ENCODE results near the gene SRRM4. TPM values are rescaled to one million over a fixed set of nuclear protein-coding genes. Genes with fewer than 3 reads are reported as not detected.

Gene SRRM4
- total RNA-seq, 1 donor from 2014 or later, result not detected

DNA sequence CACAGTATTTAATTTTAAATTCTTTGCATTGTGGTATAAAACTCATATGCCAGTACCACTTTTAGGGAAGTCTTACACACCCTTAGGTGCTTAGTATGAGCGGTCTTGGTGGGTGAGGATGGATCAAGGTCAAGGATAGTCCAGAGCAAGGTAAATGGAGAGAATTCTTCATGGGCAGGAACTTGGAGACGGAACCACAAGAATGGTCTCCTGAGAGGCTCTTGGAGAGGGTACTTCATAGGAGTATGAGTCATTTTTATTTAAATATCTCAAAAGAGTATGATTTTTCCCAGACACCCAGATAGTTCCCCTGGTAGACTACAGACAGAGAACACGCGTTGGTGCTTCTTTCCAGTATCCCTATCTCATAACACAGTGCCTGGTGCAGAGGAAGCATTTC is 219.3 kb downstream of the SRRM4 start:
- no peak for DNase-seq (ENCODE audit: low read depth)

- DNase-seq (ENCODE audit: low read depth), result no peak
These were observed 220.6 kb downstream of the SRRM4 start for GRCh38 chr12:119201789-119202543.

DNA sequence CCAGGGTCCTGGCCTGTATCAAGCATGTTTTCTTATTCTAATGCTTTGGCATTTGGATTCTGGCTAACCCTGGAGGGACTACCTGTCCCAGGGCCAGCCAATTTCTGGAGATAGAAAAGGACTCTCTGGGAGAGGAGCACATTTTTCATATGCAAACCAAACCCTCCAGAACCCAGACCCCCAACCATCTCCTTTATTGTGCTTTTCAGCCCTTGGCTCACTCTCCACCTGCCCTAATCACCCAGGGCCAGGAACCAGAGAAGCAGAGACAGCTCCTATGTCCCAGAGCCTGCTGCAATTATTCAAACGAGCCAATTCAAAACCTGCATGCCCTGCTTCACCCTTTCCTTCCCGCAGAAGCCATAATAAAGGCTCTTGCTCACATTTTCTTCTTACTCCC is 221.2 kb downstream of the SRRM4 start:
- no peak for DNase-seq (ENCODE audit: low read depth)

GRCh38 chr12:119204131-119204530 is 222.8 kb downstream of the SRRM4 start:
- peak; percentile 60 for DNase-seq (ENCODE audit: low read depth)

GRCh38 chr12:119204671-119205285 is 223.4 kb downstream of the SRRM4 start:
- no peak for DNase-seq (ENCODE audit: low read depth)

- no peak for DNase-seq (ENCODE audit: low read depth)
These were observed 225.2 kb downstream of the SRRM4 start for GRCh38 chr12:119206348-119207062.

GRCh38 chr12:119207063-119207560 is 225.8 kb downstream of the SRRM4 start:
- DNase-seq (ENCODE audit: low read depth), result no peak

- DNase-seq (ENCODE audit: low read depth), result peak; percentile 43
These were observed 227.3 kb downstream of the SRRM4 start for GRCh38 chr12:119208626-119209061.

- DNase-seq (ENCODE audit: low read depth), result no peak
These were observed 230.5 kb downstream of the SRRM4 start for GRCh38 chr12:119211884-119212283.

Other genes starting within 250 kb of the SRRM4 start
- gene HSPB8, start 197.4 kb downstream of the SRRM4 start, total RNA-seq, result 237 and 326 TPM in 2 replicates